ENCODE measurements around the gene SGTB. TPM values are rescaled to one million over a fixed set of nuclear protein-coding genes. Genes with fewer than 3 reads are reported as not detected.

The SGTB gene
- total and polyA plus RNA-seq, 2 of the 8 experiments (the other 6 are each of a cell fraction or from before 2014, with no cell fraction given) = 2.2 to 18.7 TPM

DNA sequence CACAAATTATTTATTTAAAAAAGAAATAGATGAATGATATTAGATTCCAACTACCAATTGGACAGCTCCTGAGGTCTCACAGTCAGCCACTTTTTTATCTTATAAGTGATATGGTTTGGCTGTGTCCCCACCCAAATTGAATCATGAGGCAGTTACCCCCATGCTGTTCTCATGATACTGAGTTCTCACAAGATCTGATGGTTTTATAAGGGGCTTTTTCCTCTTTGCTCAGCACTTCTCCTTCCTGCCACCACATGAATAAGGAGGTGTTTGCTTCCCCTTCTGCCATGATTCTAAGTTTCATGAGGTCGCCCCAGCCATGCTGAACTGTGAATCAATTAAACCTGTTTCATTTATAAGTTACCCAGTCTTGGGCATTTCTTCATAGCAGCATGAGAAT, 13.0 kb upstream of the SGTB start:
- Histone ChIP-seq H2BK20ac (ENCODE audit: low read length) (no peak overlapping the region), H4K8ac (ENCODE audit: extremely low read depth, insufficient read depth, low read length) (no peak overlapping the region), H2AK5ac (ENCODE audit: low read depth, low read length) (no peak overlapping the region), H3K79me1 (ENCODE audit: low read depth, low read length) (peaks cover 3% of the 10 kb centered on the region; the same call in 1 of the 2 replicates), H4K5ac (ENCODE audit: insufficient read length, low read depth, low read length) (no peak overlapping the region), H3K56ac (replicated peaks; ENCODE audit: insufficient read length, low read depth, low read length) (no peak overlapping the region), H3K9ac (replicated peaks in 1 of 4; ENCODE audit: extremely low read depth in 1 of 4, low read depth in 3 of 4, low read length in 3 of 4) (no peak overlapping the region), H3K23ac (ENCODE audit: insufficient read length) (no peak overlapping the region), H3K23me2 (ENCODE audit: low read depth, low read length) (no peaks in the 10 kb centered on the region), H3K4me1 (replicated peaks in 1 of 4; ENCODE audit: control insufficient read depth in 3 of 4, insufficient read depth in 4 of 4, low read length in 3 of 4) (no peaks in the 10 kb centered on the region), H3K79me2 (ENCODE audit: control insufficient read depth in 1 of 2, insufficient read depth in 2 of 2, low read length in 2 of 2) (peaks cover 12 to 88% of the 10 kb centered on the region in 2 experiments), H2BK15ac (ENCODE audit: low read length) (no peak overlapping the region), H3K27me3 (replicated peaks in 1 of 4; ENCODE audit: control insufficient read depth in 3 of 4, extremely low read depth in 1 of 4, insufficient read depth in 3 of 4, low read length in 3 of 4) (no peaks in the 10 kb centered on the region), H4K20me1 (replicated peaks in 1 of 2; ENCODE audit: control insufficient read depth in 1 of 2, insufficient read depth in 2 of 2, low read length in 2 of 2) (peaks cover 4 to 6% of the 10 kb centered on the region in 2 experiments), H2BK120ac (replicated peaks; ENCODE audit: low read depth, low read length) (no peak overlapping the region), H3K14ac (ENCODE audit: insufficient read length) (no peak overlapping the region), H3K4ac (replicated peaks; ENCODE audit: insufficient read length, low read depth, low read length) (no peak overlapping the region), H3K9me3 (ENCODE audit: insufficient read depth in 2 of 2, low read depth in 1 of 2, low read length in 1 of 2) (no peaks in the 10 kb centered on the region), H2BK12ac (ENCODE audit: low read depth, low read length) (no peak overlapping the region), H2BK5ac (ENCODE audit: low read depth, low read length) (no peak overlapping the region), H4K91ac (replicated peaks; ENCODE audit: insufficient read length, low read length) (no peak overlapping the region), H2AFZ (ENCODE audit: low read length) (no peak overlapping the region), H3K27ac (ENCODE audit: low read depth, low read length) (no peak overlapping the region), H3K18ac (ENCODE audit: extremely low read depth, low read length) (no peak overlapping the region), H3K4me3 (ENCODE audit: extremely low read depth in 1 of 4, insufficient read depth in 2 of 4, low read depth in 3 of 4, low read length in 4 of 4) (no peak overlapping the region), H3K36me3 (ENCODE audit: control insufficient read depth in 2 of 4, insufficient read depth in 4 of 4, low read length in 3 of 4) (no peaks in the 10 kb centered on the region; a peak in 1 of 8 replicates), H3K4me2 (ENCODE audit: insufficient read depth in 1 of 2, low read depth in 2 of 2, low read length in 2 of 2) (no peak overlapping the region)
- WGBS, 2 experiments (ENCODE audit: extremely low coverage in 1 of 2, insufficient coverage in 1 of 2, insufficient read length in 1 of 2, insufficient replicate concordance in 2 of 2, low coverage in 1 of 2, low lambda C conversion rate in 2 of 2, missing lambda C conversion rate in 1 of 2) = 81% methylated on average over 1 of the region's 1 CpG; no CpG with 5 or more reads in 1 of the 2 experiments
- FAIRE-seq = no peak
- ChIA-PET CTCF (ENCODE audit: partially characterized antibody) (no interaction called here), POLR2A (ENCODE audit: partially characterized antibody) (no interaction called here)
- TF ChIP-seq MAFK (IDR thresholded peaks at IDR 0.05; ENCODE audit: low read depth, low read length) = no peak
- no peak for TF ChIP-seq CEBPB (IDR thresholded peaks at IDR 0.05; ENCODE audit: low read depth, low read length)
- TF ChIP-seq BCL11A (IDR thresholded peaks at IDR 0.05; ENCODE audit: low read depth in 2 of 2, low read length in 2 of 2) = no peak
- no peak for TF ChIP-seq SIX5 (IDR thresholded peaks at IDR 0.05; ENCODE audit: low read depth, low read length)
- TF ChIP-seq SIRT6 (IDR thresholded peaks at IDR 0.05; ENCODE audit: low read length) = no peak
- no peak for TF ChIP-seq RNF2 (IDR thresholded peaks at IDR 0.05; ENCODE audit: borderline replicate concordance, low read depth, low read length, missing control alignments, poor library complexity, severe bottlenecking)
- TF ChIP-seq CTBP2 (IDR thresholded peaks at IDR 0.05; ENCODE audit: borderline replicate concordance, insufficient read depth, insufficient read length, low read length) = no peak
- TF ChIP-seq, protein P1, sequence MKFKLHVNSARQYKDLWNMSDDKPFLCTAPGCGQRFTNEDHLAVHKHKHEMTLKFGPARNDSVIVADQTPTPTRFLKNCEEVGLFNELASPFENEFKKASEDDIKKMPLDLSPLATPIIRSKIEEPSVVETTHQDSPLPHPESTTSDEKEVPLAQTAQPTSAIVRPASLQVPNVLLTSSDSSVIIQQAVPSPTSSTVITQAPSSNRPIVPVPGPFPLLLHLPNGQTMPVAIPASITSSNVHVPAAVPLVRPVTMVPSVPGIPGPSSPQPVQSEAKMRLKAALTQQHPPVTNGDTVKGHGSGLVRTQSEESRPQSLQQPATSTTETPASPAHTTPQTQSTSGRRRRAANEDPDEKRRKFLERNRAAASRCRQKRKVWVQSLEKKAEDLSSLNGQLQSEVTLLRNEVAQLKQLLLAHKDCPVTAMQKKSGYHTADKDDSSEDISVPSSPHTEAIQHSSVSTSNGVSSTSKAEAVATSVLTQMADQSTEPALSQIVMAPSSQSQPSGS (IDR thresholded peaks at IDR 0.05; ENCODE audit: low read length) = no peak
- TF ChIP-seq SP4 (IDR thresholded peaks at IDR 0.05; ENCODE audit: low read length) = no peak
- TF ChIP-seq JUN (IDR thresholded peaks at IDR 0.05; ENCODE audit: low read depth, low read length) = no peak
- TF ChIP-seq HDAC2 (IDR thresholded peaks at IDR 0.05; ENCODE audit: borderline replicate concordance in 1 of 2, low read depth in 2 of 2, low read length in 2 of 2) = no peak
- no peak for TF ChIP-seq SAP30 (IDR thresholded peaks at IDR 0.05; ENCODE audit: insufficient read depth, insufficient replicate concordance, low read length)
- no peak for DNase-seq (ENCODE audit: low read depth in 1 of 2, low spot score in 2 of 2)
